MM.1S (cell line): ENCODE data around the gene ANKRD36.
"Not testable (repeated sequence)": the region's sequence is repeated elsewhere in the genome, so short reads cannot be mapped to it uniquely, and the experiment has no call there.

Experiments used
- DNase-seq: peaks from one replicate; pipeline ENCODE4 v3.0.0-alpha.2; 2015
- H2AFZ ChIP-seq: fragments of 300-600 bp; sonication (generic); 2 replicates; pipeline ENCODE4 v1.6.0; 2016; ENCODE audit warnings: antibody characterized with exemption, low read length
- H3F3A ChIP-seq: fragments of 300-600 bp; sonication (generic); 2 replicates; pipeline ENCODE4 v1.6.1; 2016; ENCODE audit warnings: mild to moderate bottlenecking, antibody characterized with exemption, low read length, moderate library complexity, mixed read lengths; ENCODE audit not compliant: insufficient read depth
- H3K27ac ChIP-seq: fragments of 300-600 bp; sonication (generic); 2 replicates; pipeline ENCODE4 v1.5.1; 2016; ENCODE audit warnings: mild to moderate bottlenecking, low read length
- H3K27me3 ChIP-seq: fragments of 300-600 bp; sonication (generic); replicated peaks from 2 replicates; pipeline ENCODE4 v1.6.0; 2016; ENCODE audit warnings: low read length; ENCODE audit not compliant: insufficient read depth
- H3K36me3 ChIP-seq: fragments of 300-600 bp; sonication (generic); replicated peaks from 2 replicates; pipeline ENCODE4 v1.6.1; 2016; ENCODE audit warnings: mild to moderate bottlenecking, low read length, mixed read lengths; ENCODE audit not compliant: insufficient read depth
- H3K4me1 ChIP-seq: fragments of 300-600 bp; sonication (generic); 2 replicates; pipeline ENCODE4 v1.6.1; 2016; ENCODE audit warnings: low read length, mixed read lengths
- H3K4me2 ChIP-seq: fragments of 300-600 bp; sonication (generic); 2 replicates; pipeline ENCODE4 v1.6.0; 2016; ENCODE audit warnings: low read depth, low read length
- H3K4me3 ChIP-seq: fragments of 300-600 bp; sonication (generic); 2 replicates; pipeline ENCODE4 v1.5.1; 2016; ENCODE audit warnings: low read length, mixed read lengths
- H3K79me2 ChIP-seq: fragments of 300-600 bp; sonication (generic); 2 replicates; pipeline ENCODE4 v1.6.1; 2016; ENCODE audit warnings: mixed run types, low read length, mixed read lengths
- H3K9ac ChIP-seq: fragments of 300-600 bp; sonication (generic); 2 replicates; pipeline ENCODE4 v1.6.1; 2016; ENCODE audit warnings: low read length, mixed read lengths
- H3K9me2 ChIP-seq: fragments of 300-600 bp; sonication (generic); replicated peaks from 2 replicates; pipeline ENCODE4 v1.6.1; 2016; ENCODE audit warnings: mild to moderate bottlenecking, low read length, mixed read lengths; ENCODE audit not compliant: insufficient read depth
- H3K9me3 ChIP-seq: fragments of 300-600 bp; sonication (generic); replicated peaks from 2 replicates; pipeline ENCODE4 v1.6.1; 2016; ENCODE audit warnings: mild to moderate bottlenecking, low read length, mixed read lengths; ENCODE audit not compliant: insufficient read depth
- H4K20me1 ChIP-seq: fragments of 300-600 bp; sonication (generic); 2 replicates; pipeline ENCODE4 v1.6.1; 2016; ENCODE audit warnings: mild to moderate bottlenecking, low read length, moderate library complexity, mixed read lengths; ENCODE audit not compliant: insufficient read depth
- CTCF ChIP-seq: fragments of 300-600 bp; sonication (generic); IDR thresholded peaks from 2 replicates; pipeline ENCODE4 v1.5.1; 2016; ENCODE audit warnings: antibody characterized with exemption, low read length, mixed read lengths
- EZH2 ChIP-seq: fragments of 300-600 bp; sonication (generic); optimal IDR thresholded peaks from 2 replicates; pipeline ENCODE3; 2017; ENCODE audit warnings: low read depth, mild to moderate bottlenecking, antibody characterized with exemption, low read length, mixed read lengths
- EZH2phosphoT487 ChIP-seq: fragments of 300-600 bp; sonication (generic); IDR thresholded peaks from 2 replicates; pipeline ENCODE4 v1.6.1; 2018; ENCODE audit warnings: antibody characterized with exemption, low read length

Gene ANKRD36

GRCh38 chr2:97113050-97113881 lies at the start of gene ANKRD36:
TSS of gene ANKRD36 (plus strand) at chr2:97113153. CDS start at chr2:97113740, 587 bp downstream.
- not testable (repeated sequence) for H3F3A ChIP-seq, H3K9me2 ChIP-seq, H4K20me1 ChIP-seq, H3K4me1 ChIP-seq, H3K79me2 ChIP-seq, H3K9me3 ChIP-seq, H3K36me3 ChIP-seq, H3K27me3 ChIP-seq
- Histone ChIP-seq H3K9ac (peak within 1 kb of the TSS; percentile 87), H3K27ac (peak within 1 kb of the TSS; percentile 82), H3K4me2 (peak within 1 kb of the TSS; percentile 99), H3K4me3 (peak within 1 kb of the TSS; percentile 81), H2AFZ (peak within 1 kb of the TSS; percentile 97)
- TF ChIP-seq CTCF, result peak; percentile 33
- peak; percentile 87 for DNase-seq

- not testable (repeated sequence) for H2AFZ ChIP-seq, H3K27ac ChIP-seq, H3K79me2 ChIP-seq, H3F3A ChIP-seq, H3K4me2 ChIP-seq, H3K36me3 ChIP-seq, H3K9me3 ChIP-seq, H3K9me2 ChIP-seq, H3K9ac ChIP-seq, H3K4me3 ChIP-seq, DNase-seq, H3K4me1 ChIP-seq, H3K27me3 ChIP-seq, H4K20me1 ChIP-seq
Observed at GRCh38 chr2:97066030-97066429, 46.9 kb upstream of the ANKRD36 start.

- no peak for TF ChIP-seq EZH2phosphoT487
- no peak for TF ChIP-seq CTCF
- no peak overlapping the region for H3K4me3 ChIP-seq
- H3K27me3 ChIP-seq, result no peaks in the 10 kb centered on the region
- no peaks in the 10 kb centered on the region for H3K9me2 ChIP-seq
- H3K27ac ChIP-seq, result no peak overlapping the region
- no peak overlapping the region for H2AFZ ChIP-seq
- DNase-seq, result no peak
- no peak overlapping the region for H3K4me2 ChIP-seq
- H3K9ac ChIP-seq, result no peak overlapping the region
- H4K20me1 ChIP-seq, result no peaks in the 10 kb centered on the region
- no peaks in the 10 kb centered on the region for H3K9me3 ChIP-seq
- H3F3A ChIP-seq, result no peaks in the 10 kb centered on the region
- no peaks in the 10 kb centered on the region for H3K4me1 ChIP-seq
- H3K36me3 ChIP-seq, result no peaks in the 10 kb centered on the region
- H3K79me2 ChIP-seq, result no peaks in the 10 kb centered on the region
Observed at GRCh38 chr2:97067279-97068004, 45.5 kb upstream of the ANKRD36 start.

GRCh38 chr2:97068074-97068473 lies 44.9 kb upstream of the ANKRD36 start:
- Histone ChIP-seq H3K9ac (no peak overlapping the region), H3K79me2 (no peaks in the 10 kb centered on the region), H3K36me3 (no peaks in the 10 kb centered on the region), H3K27ac (no peak overlapping the region), H3K9me3 (no peaks in the 10 kb centered on the region), H4K20me1 (no peaks in the 10 kb centered on the region), H3F3A (no peaks in the 10 kb centered on the region), H3K4me3 (no peak overlapping the region), H2AFZ (no peak overlapping the region), H3K4me2 (no peak overlapping the region), H3K9me2 (no peaks in the 10 kb centered on the region), H3K27me3 (no peaks in the 10 kb centered on the region), H3K4me1 (no peaks in the 10 kb centered on the region)
- TF ChIP-seq CTCF (no peak), EZH2phosphoT487 (no peak), EZH2 (no peak)
- no peak for DNase-seq

GRCh38 chr2:97068722-97069121 lies 44.2 kb upstream of the ANKRD36 start:
- not testable (repeated sequence) for H2AFZ ChIP-seq, H3K4me3 ChIP-seq, H3K79me2 ChIP-seq, H3K9me2 ChIP-seq, H3K27me3 ChIP-seq, H3F3A ChIP-seq, H3K27ac ChIP-seq, H3K36me3 ChIP-seq, DNase-seq, H4K20me1 ChIP-seq, H3K4me1 ChIP-seq, H3K4me2 ChIP-seq, H3K9me3 ChIP-seq, H3K9ac ChIP-seq
